Prostate gland (tissue), 2 donors: Measurements from ENCODE around the gene BGLAP. TPM values are rescaled to one million over a fixed set of nuclear protein-coding genes. Genes with fewer than 3 reads are reported as not detected.

ENCODE experiments used
- DNase-seq: peaks from one replicate; pipeline ENCODE4 v3.0.0-alpha.2; 2019; ENCODE audit warnings: low spot score
- H3K27ac ChIP-seq, 2 donors: fragments of 200-600 bp; sonication (generic); 2 replicates each; pipeline ENCODE4 v1.5.1; 2017 to 2019
- H3K27me3 ChIP-seq: fragments of 200-600 bp; sonication (generic); replicated peaks from 2 replicates; pipeline ENCODE4 v1.5.1; 2019; ENCODE audit not compliant: insufficient read depth
- H3K36me3 ChIP-seq, 2 donors: fragments of 200-600 bp; sonication (generic); 1 replicate in 1 of 2; 2 replicates in 1 of 2; pipeline versions ENCODE4 v1.5.1 to v1.8.1; 2017 to 2019
- H3K4me1 ChIP-seq: fragments of 200-600 bp; sonication (generic); replicated peaks from 2 replicates; pipeline ENCODE4 v1.5.1; 2019
- H3K4me3 ChIP-seq, 2 donors: fragments of 200-600 bp; sonication (generic); 2 replicates each; pipeline ENCODE4 v1.5.1; 2017 to 2019
- H3K9me3 ChIP-seq: fragments of 200-600 bp; sonication (generic); 2 replicates; pipeline ENCODE4 v1.5.1; 2017
- CTCF ChIP-seq, 4 experiments: fragments of 200-600 bp in 2 of 4; fragments of 450-650 bp in 2 of 4; sonication (generic) in 2 of 4; IDR thresholded peaks; 1 replicate in 3 of 4; 2 replicates in 1 of 4; pipeline ENCODE4 v1.5.1; 2016 to 2019; ENCODE audit warnings: antibody characterized with exemption in 4 of 4, mild to moderate bottlenecking in 2 of 4, moderate library complexity in 2 of 4
- POLR2A ChIP-seq: fragments of 450-650 bp; IDR thresholded peaks from one replicate; pipeline ENCODE4 v1.6.1; 2016; ENCODE audit warnings: antibody characterized with exemption, mild to moderate bottlenecking
- POLR2AphosphoS5 ChIP-seq: sonication (generic); formaldehyde crosslinking; IDR thresholded peaks from one replicate; pipeline ENCODE4 v1.6.1; 2017; ENCODE audit warnings: antibody characterized with exemption
- WGBS: methylation state at CpG from one replicate; pipeline ENCODE4 v1.1.5; 2018; 5-methylcytosine and 5-hydroxymethylcytosine counted together
- intact Hi-C: fragments of 100-400 bp; cut with DNase I; formaldehyde crosslinking; loops from one replicate; pipeline ENCODE4 v1.14.2; 2022
- total RNA-seq, 2 donors: library from RNA; depleted of rRNA; stranded (reverse); fragments of >200 nt; gene quantifications; one replicate each; pipeline ENCODE4 v1.1.0, GENCODE V29; 2016

The BGLAP gene
- total RNA-seq, 2 donors from 2014 or later: 1.8 to 5.7 TPM

DNA sequence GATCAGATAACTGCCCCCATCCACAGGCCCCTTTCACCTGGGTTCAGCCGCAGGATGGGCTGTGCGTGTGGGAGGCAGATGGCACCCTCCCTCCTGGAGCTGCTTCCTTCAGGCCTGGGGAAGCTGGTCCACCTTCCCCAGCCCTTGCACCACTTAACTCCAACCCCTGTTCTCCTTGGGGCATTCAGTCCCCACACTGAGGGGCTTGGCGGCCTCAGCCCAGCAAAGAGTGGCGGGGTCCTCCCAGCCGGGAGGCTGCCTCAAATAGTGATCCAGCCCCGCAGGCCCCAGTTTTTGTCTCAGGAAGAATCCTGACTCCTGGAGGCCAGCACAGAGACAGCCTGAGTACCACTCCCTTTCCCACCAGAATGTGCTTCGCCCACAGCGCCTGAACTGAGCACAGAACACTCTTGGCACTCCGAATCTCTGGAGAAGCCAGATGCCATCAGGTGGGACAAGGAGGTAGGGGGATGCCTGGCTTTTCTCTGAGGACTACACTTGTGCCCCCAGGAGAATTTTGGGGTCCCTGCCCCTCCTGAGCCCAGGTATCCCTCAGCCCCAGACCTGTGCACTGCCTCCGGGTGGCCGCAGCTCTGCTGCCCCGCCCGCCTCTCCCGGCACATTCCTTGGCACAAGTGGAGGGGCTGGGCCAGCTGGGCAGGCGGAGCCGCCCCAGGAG, 4.9 kb downstream of the BGLAP start:
- H3K4me3 ChIP-seq: no peak overlapping the region
- no peak for DNase-seq
- H3K36me3 ChIP-seq: peaks cover 13 to 17% of the 10 kb centered on the region in 2 donors
- H3K27me3 ChIP-seq: no peaks in the 10 kb centered on the region
- no peaks in the 10 kb centered on the region for H3K9me3 ChIP-seq
- TF ChIP-seq POLR2A: no peak
- no peak for TF ChIP-seq CTCF (IDR thresholded peaks at IDR 0.05)
- no peak for TF ChIP-seq POLR2AphosphoS5
- 43% methylated on average over 14 of the region's 16 CpGs for WGBS
- no peak overlapping the region for H3K27ac ChIP-seq
- H3K4me1 ChIP-seq: no peaks in the 10 kb centered on the region
- intact Hi-C loops: no loop called here

GRCh38 chr1:156247460-156248322, 5.7 kb downstream of the BGLAP start, which contains the start of gene PAQR6:
PAQR6 (minus strand) TSS chr1:156248056; CDS start chr1:156246731, 1,325 bp downstream.
- WGBS: 40% methylated on average over 16 of the region's 16 CpGs

DNA sequence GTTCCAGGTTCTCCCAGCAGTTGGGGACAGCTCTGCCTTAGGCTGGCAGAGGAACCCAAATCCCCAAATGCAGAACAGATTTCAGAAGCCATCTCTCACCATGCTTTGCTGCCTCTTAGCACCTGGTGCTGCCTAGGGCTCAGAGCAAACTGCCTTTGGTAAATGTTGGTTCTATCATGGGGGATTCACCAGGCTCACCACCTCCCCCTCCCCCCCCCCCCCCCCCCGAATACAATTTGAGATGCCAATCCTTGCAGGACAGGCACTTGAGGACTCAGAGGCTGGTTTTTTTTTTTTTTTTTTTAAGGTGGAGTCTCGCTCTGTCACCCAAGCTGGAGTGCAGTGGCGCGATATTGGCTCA, 6.3 kb downstream of the BGLAP start:
- intact Hi-C loops: no loop called here
- DNase-seq: no peak
- Histone ChIP-seq H3K9me3 (no peaks in the 10 kb centered on the region), H3K4me1 (no peaks in the 10 kb centered on the region), H3K36me3 (peaks cover 19 to 27% of the 10 kb centered on the region in 2 donors), H3K27me3 (no peaks in the 10 kb centered on the region), H3K4me3 (no peak overlapping the region), H3K27ac (no peak overlapping the region)
- no peak for TF ChIP-seq POLR2AphosphoS5
- TF ChIP-seq POLR2A: no peak
- no peak for TF ChIP-seq CTCF (IDR thresholded peaks at IDR 0.05)
- 73% methylated on average over 4 of the region's 4 CpGs for WGBS

More at GRCh38 chr1:156247460-156248322, 5.7 kb downstream of the BGLAP start, which contains the start of gene PAQR6:
- Histone ChIP-seq H3K36me3 (peaks cover 18 to 21% of the 10 kb centered on the region in 2 donors), H3K9me3 (no peaks in the 10 kb centered on the region), H3K4me3 (no peak within 1 kb of the TSS), H3K27ac (no peak within 1 kb of the TSS), H3K27me3 (no peaks in the 10 kb centered on the region), H3K4me1 (no peaks in the 10 kb centered on the region)
- TF ChIP-seq POLR2A (no peak), POLR2AphosphoS5 (no peak), CTCF (IDR thresholded peaks at IDR 0.05) (no peak)
- intact Hi-C loops: no loop called here
- DNase-seq: no peak

DNA sequence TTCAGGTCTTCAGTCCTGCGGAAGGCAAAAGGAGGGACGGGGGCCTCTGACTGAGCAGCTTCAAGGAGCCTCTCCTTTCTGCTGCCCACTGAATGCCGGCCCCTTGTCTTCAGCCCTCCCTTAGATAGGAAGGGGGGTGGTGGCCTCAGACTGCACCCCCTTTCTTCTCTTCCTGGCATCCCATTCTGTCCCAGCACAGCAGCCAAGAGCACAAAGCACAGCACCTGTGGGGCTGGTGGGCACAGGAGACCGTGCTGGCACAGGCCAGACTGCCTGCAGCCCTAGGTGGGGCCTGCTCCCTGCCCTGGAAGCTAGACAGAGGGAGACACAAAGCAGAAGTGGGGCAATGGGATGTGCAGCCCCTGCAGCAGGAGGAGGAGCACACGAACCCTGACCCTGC, 7.6 kb downstream of the BGLAP start:
- no peaks in the 10 kb centered on the region for H3K9me3 ChIP-seq
- DNase-seq: no peak
- H3K4me1 ChIP-seq: no peaks in the 10 kb centered on the region
- no peak overlapping the region for H3K27ac ChIP-seq
- no peaks in the 10 kb centered on the region for H3K27me3 ChIP-seq
- intact Hi-C loops: no loop called here
- H3K4me3 ChIP-seq: no peak overlapping the region
- H3K36me3 ChIP-seq: peaks cover 23 to 31% of the 10 kb centered on the region in 2 donors
- TF ChIP-seq CTCF (IDR thresholded peaks at IDR 0.05) (no peak), POLR2A (no peak), POLR2AphosphoS5 (no peak)
- 82% methylated on average over 5 of the region's 5 CpGs for WGBS
